Stomach smooth muscle (tissue), 2 donors: ENCODE results near the gene SGMS1.
"Not testable (repeated sequence)": the region's sequence is repeated elsewhere in the genome, so short reads cannot be mapped to it uniquely, and the experiment has no call there.

Experiments
- H3K27ac ChIP-seq: one replicate; pipeline ENCODE4 v1.7.0; 2013; ENCODE audit warnings: mild to moderate bottlenecking, low read length, inconsistent platforms
- H3K27me3 ChIP-seq, 2 donors: one replicate each; pipeline ENCODE4 v1.7.0; 2013; ENCODE audit warnings: low read length in 2 of 2; ENCODE audit not compliant: insufficient read depth in 2 of 2, control insufficient read depth in 1 of 2
- H3K36me3 ChIP-seq, 2 donors: one replicate each; pipeline ENCODE4 v1.7.0; 2013; ENCODE audit warnings: low read length in 2 of 2; ENCODE audit not compliant: control insufficient read depth in 2 of 2, insufficient read depth in 2 of 2
- H3K4me1 ChIP-seq: one replicate; pipeline ENCODE4 v1.7.0; 2013; ENCODE audit warnings: low read length; ENCODE audit not compliant: control insufficient read depth, insufficient read depth
- H3K4me3 ChIP-seq, 2 donors: one replicate each; pipeline ENCODE4 v1.7.0; 2013; ENCODE audit warnings: low read length in 2 of 2
- H3K9ac ChIP-seq, 2 donors: one replicate each; pipeline ENCODE4 v1.7.0; 2013; ENCODE audit warnings: low read length in 2 of 2, mild to moderate bottlenecking in 1 of 2
- H3K9me3 ChIP-seq, 2 donors: one replicate each; pipeline ENCODE4 v1.7.0; 2013; ENCODE audit warnings: low read length in 2 of 2; ENCODE audit not compliant: control insufficient read depth in 2 of 2
- donor health status: healthy.
- donor health status: Pancreatic carcinoma.

SGMS1 gene

DNA sequence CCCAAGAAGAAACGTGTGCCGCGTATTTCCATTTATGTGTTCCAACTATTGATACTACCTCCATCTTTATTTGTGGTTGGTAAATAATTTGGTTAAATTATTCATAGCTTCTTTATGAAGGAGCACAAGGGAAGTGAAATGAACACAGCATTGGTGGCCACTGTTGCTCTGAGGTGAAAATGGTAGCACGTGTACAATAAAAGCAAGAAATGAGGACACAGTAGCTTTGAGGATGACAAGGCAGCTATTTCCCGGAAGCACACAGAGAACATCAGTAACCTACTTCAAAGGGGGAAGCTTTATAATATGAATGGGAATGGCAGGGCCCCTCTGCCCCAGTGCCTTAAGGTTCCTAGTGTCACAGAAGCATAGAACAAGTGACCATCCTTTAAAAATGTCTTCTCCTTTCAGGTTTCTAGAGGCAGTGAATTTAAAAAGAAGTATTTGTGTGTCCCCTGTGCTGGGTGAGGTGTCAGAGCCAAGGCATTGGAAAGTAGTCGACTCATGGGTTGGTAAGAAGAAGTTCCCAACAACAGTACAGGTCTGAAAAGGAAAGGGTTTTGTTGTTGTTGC, 78.8 kb downstream of the SGMS1 start:
- Histone ChIP-seq H3K27me3 (no peaks in the 10 kb centered on the region), H3K9me3 (no peaks in the 10 kb centered on the region), H3K4me3 (no peak overlapping the region), H3K36me3 (no peaks in the 10 kb centered on the region), H3K9ac (no peak overlapping the region), H3K4me1 (peaks cover 3% of the 10 kb centered on the region), H3K27ac (no peak overlapping the region)

DNA sequence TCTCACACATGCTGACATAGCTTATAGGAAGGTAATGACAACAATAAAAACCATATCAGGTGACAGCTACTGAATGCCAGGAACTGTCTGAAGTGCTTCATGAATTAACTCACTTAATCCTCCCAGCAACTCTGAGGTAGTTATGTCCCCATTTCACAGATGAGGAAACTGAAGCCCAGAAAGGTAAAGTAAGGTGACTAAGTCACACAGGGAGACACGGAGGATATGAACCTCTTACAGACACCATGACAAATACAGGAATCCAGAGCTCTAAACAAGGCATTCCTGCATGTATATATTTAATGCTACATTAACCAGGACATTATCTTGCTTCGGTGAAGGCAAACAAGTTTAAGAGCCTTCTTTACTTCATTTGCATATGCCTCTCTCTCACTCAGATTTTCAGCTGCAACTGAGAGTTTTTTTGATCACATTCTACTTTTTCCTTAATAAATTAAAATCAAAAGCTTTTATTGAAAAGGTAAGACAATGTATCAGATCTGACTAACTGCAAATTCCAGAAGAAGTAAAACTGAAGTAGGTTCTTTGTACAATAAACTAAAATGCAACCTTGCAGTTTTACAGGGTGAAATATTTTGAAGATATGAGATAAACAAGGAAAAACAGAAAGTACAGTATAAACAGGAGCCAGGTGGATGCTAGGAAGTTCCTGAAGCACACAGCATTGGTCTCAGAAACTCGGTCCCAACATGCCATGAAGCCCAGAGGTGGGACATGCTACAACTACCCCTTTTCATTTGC, 79.5 kb downstream of the SGMS1 start:
- Histone ChIP-seq H3K4me3 (no peak overlapping the region), H3K9me3 (no peaks in the 10 kb centered on the region), H3K27ac (no peak overlapping the region), H3K36me3 (no peaks in the 10 kb centered on the region), H3K4me1 (peaks cover 3% of the 10 kb centered on the region), H3K9ac (no peak overlapping the region), H3K27me3 (no peaks in the 10 kb centered on the region)

DNA sequence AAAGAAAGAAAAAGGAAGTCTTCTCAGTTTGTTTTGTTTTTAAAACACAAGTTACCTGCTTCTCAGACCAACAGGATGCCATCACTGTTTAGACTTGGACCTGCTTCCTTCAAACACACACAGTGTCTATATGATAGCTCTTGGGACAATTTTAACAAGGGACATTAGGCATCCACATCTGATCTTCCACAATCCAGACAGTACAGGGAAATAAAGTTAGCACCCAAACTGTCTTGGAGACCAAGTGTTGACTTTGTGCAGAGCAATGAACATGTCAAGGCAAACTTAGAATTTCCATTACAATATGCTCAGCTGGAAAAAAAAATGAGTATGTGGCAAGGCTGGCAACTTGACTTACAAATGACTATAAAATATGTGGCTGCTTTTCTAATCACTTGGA, 80.9 kb downstream of the SGMS1 start:
- Histone ChIP-seq H3K27ac (no peak overlapping the region), H3K4me1 (peaks cover 3% of the 10 kb centered on the region), H3K4me3 (no peak overlapping the region), H3K36me3 (no peaks in the 10 kb centered on the region), H3K9ac (no peak overlapping the region), H3K9me3 (no peaks in the 10 kb centered on the region), H3K27me3 (no peaks in the 10 kb centered on the region)

DNA sequence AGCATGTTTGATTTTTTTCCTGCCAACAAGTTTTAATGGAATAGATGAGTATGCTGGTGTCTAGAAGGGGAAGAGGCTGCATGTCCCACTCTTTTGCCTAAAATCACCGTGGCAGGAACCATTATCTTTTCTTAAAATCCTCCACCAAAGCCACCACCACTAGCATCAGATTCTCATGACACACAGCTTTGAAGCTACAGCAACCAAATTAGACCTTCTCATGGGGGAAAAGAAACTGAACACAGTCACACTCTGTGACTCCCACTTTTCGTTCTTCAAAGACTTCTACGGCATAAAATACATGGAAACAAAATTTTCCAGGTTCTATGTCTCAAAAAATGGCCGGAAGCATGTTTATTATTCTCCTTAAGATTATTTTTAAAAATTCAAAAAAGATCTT, 81.8 kb downstream of the SGMS1 start:
- Histone ChIP-seq H3K27ac (no peak overlapping the region), H3K4me1 (peaks cover 3% of the 10 kb centered on the region), H3K4me3 (no peak overlapping the region), H3K36me3 (no peaks in the 10 kb centered on the region), H3K9me3 (no peaks in the 10 kb centered on the region), H3K9ac (no peak overlapping the region), H3K27me3 (no peaks in the 10 kb centered on the region)

DNA sequence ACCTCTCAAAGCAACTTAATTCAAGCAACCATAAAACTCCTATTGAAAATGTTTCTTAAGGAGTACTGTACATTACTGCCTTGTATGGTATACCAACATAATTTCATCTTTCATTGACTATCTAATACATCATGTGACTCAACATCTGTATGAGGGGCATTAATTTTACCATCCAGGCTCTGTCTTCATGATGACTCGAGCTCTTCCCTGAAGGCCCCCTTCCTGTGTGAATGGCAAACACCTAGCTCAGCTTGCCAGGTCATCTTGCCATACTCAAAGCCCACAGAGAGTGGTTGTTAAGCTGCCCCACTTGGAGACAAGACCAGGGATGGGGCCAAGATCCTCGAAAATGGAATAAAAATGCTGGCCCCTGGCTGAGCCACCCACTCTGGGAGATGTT, 82.4 kb downstream of the SGMS1 start:
- Histone ChIP-seq H3K27me3 (no peaks in the 10 kb centered on the region), H3K36me3 (no peaks in the 10 kb centered on the region), H3K9ac (no peak overlapping the region), H3K4me3 (no peak overlapping the region), H3K9me3 (no peaks in the 10 kb centered on the region), H3K27ac (no peak overlapping the region), H3K4me1 (peaks cover 3% of the 10 kb centered on the region)

DNA sequence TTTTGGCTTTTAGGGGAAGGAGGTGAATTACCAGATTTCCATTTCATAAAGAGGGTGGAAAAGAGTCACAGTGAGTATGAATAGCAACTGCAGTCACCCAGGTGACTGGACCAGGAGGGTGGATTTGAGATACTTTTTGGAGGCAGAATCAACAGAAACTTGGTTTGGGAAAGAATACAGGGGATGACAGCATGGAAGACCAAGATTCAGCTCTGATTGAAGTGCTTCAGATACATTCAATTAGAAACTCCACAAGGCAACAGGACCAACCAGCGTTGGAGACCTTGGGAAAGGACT, 83.0 kb downstream of the SGMS1 start:
- Histone ChIP-seq H3K27me3 (no peaks in the 10 kb centered on the region), H3K27ac (no peak overlapping the region), H3K9me3 (no peaks in the 10 kb centered on the region), H3K4me3 (no peak overlapping the region), H3K9ac (no peak overlapping the region), H3K4me1 (peaks cover 5% of the 10 kb centered on the region), H3K36me3 (no peaks in the 10 kb centered on the region)

DNA sequence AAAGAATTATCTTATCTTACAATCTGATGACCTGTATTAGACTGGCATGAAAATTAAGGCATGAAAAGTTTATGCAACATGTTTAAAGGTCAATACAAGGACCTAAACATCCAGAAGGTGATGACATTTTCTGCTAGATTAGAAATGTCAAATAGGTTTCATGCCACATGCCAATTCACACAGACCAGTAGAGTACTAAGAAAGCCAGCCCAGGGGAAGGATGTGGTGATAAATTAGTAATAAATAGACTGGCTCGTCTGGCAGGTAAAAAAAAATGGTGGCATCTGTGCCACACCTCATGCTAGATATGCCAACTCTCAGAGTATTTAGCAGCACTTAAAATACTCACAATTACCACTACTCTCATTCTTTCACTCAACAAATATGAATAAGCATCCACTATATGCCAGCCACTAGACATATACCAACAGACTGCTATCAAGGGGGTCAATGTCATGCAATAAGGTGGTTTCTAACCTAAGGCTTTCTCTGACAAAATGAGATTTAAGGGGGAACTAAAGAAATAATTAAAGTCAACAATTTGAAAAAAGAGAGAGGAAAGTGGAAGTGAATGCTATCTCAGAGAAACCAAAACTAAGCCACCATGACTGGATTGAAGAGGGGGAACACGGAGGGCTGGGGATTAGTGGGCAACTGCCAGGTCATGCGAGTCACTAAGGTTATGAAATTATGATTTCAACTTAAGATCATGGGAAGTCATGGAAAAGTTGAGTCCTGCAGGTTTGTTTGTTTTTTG, 83.5 kb downstream of the SGMS1 start:
- Histone ChIP-seq H3K36me3 (no peaks in the 10 kb centered on the region), H3K4me1 (peaks cover 5% of the 10 kb centered on the region), H3K27ac (no peak overlapping the region), H3K9me3 (no peaks in the 10 kb centered on the region), H3K4me3 (no peak overlapping the region), H3K27me3 (no peaks in the 10 kb centered on the region), H3K9ac (no peak overlapping the region)

DNA sequence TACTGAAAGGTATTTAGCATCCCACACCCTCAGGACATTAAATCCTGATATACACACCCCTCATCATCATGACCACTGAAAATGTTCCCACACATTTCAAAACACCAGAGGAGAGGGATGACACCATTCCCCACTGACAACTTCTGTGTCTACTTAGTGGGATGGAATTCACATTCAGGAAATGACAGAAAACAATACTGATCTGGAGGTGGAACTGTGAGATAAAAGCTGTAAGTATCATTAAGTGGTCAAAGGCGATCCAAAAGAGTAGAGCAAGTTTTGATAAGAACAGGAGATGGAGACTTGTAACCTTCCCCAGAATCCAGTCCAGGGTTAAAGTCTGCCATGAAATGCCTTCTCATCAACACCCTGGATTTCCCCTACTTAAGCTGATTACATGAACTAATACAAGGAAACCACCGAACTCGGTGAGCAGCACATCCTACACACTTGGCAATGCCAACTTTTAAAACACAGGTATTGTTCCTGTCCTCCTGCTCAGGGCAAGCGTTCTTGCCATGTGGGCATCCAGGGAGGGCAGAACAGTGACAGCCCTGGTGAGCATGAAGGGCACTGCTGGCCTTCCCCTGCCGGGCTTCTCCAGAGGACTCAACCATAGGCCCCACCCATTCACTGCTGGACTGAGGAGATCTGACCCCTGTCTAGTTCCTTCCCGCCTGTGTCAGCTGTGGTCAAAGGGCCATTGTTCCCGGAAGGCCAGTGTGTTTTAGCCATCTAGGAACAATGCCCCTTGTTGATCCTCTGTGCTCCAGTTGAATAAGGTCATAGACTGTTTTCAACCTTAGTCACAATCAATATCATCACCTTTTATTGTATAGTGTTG, 85.0 kb downstream of the SGMS1 start:
- Histone ChIP-seq H3K4me3 (no peak overlapping the region), H3K9ac (no peak overlapping the region)

DNA sequence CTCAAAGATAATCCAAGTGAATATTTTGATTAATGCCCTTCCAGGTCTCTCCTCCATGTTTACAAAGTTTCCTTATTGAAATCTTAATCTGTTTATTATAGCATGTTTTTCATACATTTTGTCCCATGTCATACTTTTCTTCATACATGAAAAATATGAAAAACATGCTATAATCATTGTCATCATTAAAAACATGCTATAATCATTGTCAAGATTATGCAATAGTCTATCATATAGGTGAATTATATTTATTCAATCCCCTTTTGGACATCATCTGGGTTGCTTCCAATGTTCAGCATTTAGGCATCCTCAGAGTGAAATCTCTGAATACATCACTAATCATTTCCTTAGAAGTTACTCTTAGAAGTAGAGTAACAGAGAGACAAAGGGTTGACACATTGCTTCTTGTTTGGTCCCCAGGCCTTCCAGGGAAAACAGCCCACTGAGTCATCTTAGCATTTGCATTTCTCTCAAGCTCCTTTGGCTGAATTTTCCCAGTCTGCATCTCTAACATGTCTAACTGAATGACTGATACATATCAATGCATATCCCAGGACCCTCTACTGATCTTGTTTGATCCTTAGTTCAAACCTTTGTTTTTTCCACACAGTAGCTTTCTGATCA, 87.0 kb downstream of the SGMS1 start:
- Histone ChIP-seq H3K27ac (no peak overlapping the region), H3K27me3 (no peaks in the 10 kb centered on the region), H3K4me1 (peaks cover 4% of the 10 kb centered on the region), H3K9ac (no peak overlapping the region), H3K36me3 (no peaks in the 10 kb centered on the region), H3K9me3 (no peaks in the 10 kb centered on the region), H3K4me3 (no peak overlapping the region)

More for the DNA sequence above, 85.0 kb downstream of the SGMS1 start:
- Histone ChIP-seq H3K4me1 (peaks cover 5% of the 10 kb centered on the region), H3K27ac (no peak overlapping the region), H3K27me3 (no peaks in the 10 kb centered on the region), H3K9me3 (no peaks in the 10 kb centered on the region), H3K36me3 (no peaks in the 10 kb centered on the region)

DNA sequence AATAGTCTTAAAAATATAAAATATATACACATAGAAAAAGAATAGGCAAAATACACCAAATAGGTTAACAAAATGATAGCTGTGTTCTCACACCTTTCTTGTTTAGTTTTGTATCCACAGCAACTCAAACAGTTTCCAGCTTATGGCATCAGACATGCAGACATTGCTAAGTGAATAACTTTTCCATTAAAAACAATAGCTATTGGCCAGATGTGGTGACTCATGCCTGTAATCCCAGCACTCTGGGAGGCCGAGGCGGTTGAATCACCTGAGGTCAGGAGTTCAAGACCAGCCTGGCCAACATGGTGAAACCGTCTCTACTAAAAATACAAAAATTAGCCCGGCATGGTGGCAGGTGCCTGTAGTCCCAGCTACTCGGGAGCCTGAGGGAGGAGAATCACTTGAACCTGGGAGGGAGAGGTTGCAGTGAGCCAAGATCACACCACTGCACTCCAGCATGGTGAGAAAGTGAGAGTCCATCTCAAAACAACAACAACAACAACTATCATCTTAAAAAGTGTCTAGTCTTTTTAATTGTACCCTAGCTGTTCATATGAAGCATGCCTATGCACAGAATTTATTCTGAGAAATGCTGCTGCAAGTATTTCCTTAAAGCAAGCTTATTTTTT, 88.9 kb downstream of the SGMS1 start:
- not testable (repeated sequence) for H3K9me3 ChIP-seq, H3K27me3 ChIP-seq, H3K4me3 ChIP-seq, H3K27ac ChIP-seq, H3K4me1 ChIP-seq, H3K9ac ChIP-seq, H3K36me3 ChIP-seq
